ENCODE results near the gene GNL2.

Gene GNL2

GRCh38 chr1:37630426-37631028 lies 34.8 kb upstream of the GNL2 start:
- Histone ChIP-seq H4K20me1 (ENCODE audit: insufficient read depth, low read length) (no peaks in the 10 kb centered on the region), H3K4me3 (ENCODE audit: low read length) (no peak overlapping the region), H3K9me3 (ENCODE audit: insufficient read depth, low read length) (no peaks in the 10 kb centered on the region), H3K4me1 (ENCODE audit: low read length) (no peaks in the 10 kb centered on the region), H3K27me3 (ENCODE audit: low read depth, low read length) (peaks cover 10% of the 10 kb centered on the region), H3K9ac (ENCODE audit: low read length) (no peak overlapping the region), H2AFZ (ENCODE audit: low read depth, low read length) (no peak overlapping the region), H3K36me3 (replicated peaks; ENCODE audit: low read depth, low read length) (no peaks in the 10 kb centered on the region), H3K79me2 (ENCODE audit: low read length) (no peaks in the 10 kb centered on the region), H3K4me2 (ENCODE audit: low read length) (no peak overlapping the region), H3K27ac (ENCODE audit: low read length) (no peak overlapping the region)
- TF ChIP-seq, protein P1, sequence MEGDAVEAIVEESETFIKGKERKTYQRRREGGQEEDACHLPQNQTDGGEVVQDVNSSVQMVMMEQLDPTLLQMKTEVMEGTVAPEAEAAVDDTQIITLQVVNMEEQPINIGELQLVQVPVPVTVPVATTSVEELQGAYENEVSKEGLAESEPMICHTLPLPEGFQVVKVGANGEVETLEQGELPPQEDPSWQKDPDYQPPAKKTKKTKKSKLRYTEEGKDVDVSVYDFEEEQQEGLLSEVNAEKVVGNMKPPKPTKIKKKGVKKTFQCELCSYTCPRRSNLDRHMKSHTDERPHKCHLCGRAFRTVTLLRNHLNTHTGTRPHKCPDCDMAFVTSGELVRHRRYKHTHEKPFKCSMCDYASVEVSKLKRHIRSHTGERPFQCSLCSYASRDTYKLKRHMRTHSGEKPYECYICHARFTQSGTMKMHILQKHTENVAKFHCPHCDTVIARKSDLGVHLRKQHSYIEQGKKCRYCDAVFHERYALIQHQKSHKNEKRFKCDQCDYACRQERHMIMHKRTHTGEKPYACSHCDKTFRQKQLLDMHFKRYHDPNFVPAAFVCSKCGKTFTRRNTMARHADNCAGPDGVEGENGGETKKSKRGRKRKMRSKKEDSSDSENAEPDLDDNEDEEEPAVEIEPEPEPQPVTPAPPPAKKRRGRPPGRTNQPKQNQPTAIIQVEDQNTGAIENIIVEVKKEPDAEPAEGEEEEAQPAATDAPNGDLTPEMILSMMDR (IDR thresholded peaks at IDR 0.05; ENCODE audit: low read depth, low read length) = no peak
- TF ChIP-seq EZH2phosphoT487 (IDR thresholded peaks at IDR 0.05; ENCODE audit: low read depth) = no peak

GRCh38 chr1:37629726-37630425 lies 34.1 kb upstream of the GNL2 start:
- Histone ChIP-seq H3K4me3 (ENCODE audit: low read length) (no peak overlapping the region), H2AFZ (ENCODE audit: low read depth, low read length) (no peak overlapping the region), H3K9me3 (ENCODE audit: insufficient read depth, low read length) (no peaks in the 10 kb centered on the region), H3K36me3 (replicated peaks; ENCODE audit: low read depth, low read length) (no peaks in the 10 kb centered on the region), H3K4me1 (ENCODE audit: low read length) (no peaks in the 10 kb centered on the region), H4K20me1 (ENCODE audit: insufficient read depth, low read length) (no peaks in the 10 kb centered on the region), H3K9ac (ENCODE audit: low read length) (no peak overlapping the region), H3K27me3 (ENCODE audit: low read depth, low read length) (peaks cover 10% of the 10 kb centered on the region), H3K79me2 (ENCODE audit: low read length) (no peaks in the 10 kb centered on the region), H3K4me2 (ENCODE audit: low read length) (no peak overlapping the region), H3K27ac (ENCODE audit: low read length) (no peak overlapping the region)
- TF ChIP-seq, protein P1 (IDR thresholded peaks at IDR 0.05; ENCODE audit: low read depth, low read length) = no peak
- TF ChIP-seq EZH2phosphoT487 (IDR thresholded peaks at IDR 0.05; ENCODE audit: low read depth) = no peak

DNA sequence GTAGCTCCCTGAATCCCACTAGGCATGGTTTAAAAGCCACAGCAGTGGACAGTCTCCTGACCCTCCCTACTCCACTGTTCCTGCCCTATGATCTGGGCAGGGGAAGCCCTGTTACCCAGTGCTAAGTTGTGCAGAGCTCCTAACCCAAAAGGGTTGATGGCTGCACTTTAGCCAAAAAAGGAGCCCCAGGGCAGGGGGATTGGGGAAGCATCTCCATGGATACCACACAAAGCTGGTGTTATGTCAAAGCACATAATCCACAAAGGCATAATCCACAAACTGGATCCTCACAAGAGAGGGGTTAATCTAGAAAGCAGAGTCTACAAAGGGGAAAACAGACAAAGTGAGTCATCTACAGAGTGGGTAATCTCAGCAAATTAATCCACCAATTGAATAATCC lies 33.3 kb upstream of the GNL2 start:
- H2AFZ ChIP-seq (ENCODE audit: low read depth, low read length) = no peak overlapping the region
- no peaks in the 10 kb centered on the region for H3K79me2 ChIP-seq (ENCODE audit: low read length)
- H3K36me3 ChIP-seq (replicated peaks; ENCODE audit: low read depth, low read length) = no peaks in the 10 kb centered on the region
- H3K9me3 ChIP-seq (ENCODE audit: insufficient read depth, low read length) = no peaks in the 10 kb centered on the region
- no peak overlapping the region for H3K4me2 ChIP-seq (ENCODE audit: low read length)
- H3K4me3 ChIP-seq (ENCODE audit: low read length) = no peak overlapping the region
- no peak overlapping the region for H3K9ac ChIP-seq (ENCODE audit: low read length)
- no peaks in the 10 kb centered on the region for H3K4me1 ChIP-seq (ENCODE audit: low read length)
- TF ChIP-seq, protein P1 (IDR thresholded peaks at IDR 0.05; ENCODE audit: low read depth, low read length) = no peak
- TF ChIP-seq EZH2phosphoT487 (IDR thresholded peaks at IDR 0.05; ENCODE audit: low read depth) = no peak
- no peak overlapping the region for H3K27ac ChIP-seq (ENCODE audit: low read length)
- no peaks in the 10 kb centered on the region for H4K20me1 ChIP-seq (ENCODE audit: insufficient read depth, low read length)
- H3K27me3 ChIP-seq (ENCODE audit: low read depth, low read length) = peaks cover 10% of the 10 kb centered on the region

DNA sequence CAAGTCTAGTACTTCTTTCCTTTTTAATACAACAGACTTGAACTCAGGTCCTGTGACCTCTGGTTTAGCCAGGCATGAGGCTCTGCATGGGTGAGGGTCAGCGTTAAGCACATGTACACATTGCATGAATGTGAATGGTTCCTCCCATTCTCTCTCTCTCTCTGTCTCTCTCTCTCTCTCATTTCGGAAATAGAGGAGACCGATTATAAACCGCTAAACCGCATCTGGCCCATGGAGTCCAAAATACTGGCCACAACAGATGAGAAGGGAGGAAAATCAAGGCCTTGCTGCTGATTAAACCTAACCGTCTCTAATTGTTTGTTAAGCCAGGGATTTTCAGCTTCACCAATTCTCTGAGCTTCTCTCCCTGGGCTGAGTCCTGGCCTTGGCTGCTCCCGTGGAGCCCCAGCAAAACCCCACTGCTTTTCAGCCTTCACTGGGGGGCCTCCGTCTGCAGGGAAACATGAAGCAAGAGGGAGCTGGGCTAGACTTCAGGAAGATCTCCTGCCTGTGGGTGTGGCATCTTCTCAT lies 32.4 kb upstream of the GNL2 start:
- H3K27ac ChIP-seq (ENCODE audit: low read length) = no peak overlapping the region
- H3K9ac ChIP-seq (ENCODE audit: low read length) = no peak overlapping the region
- H3K79me2 ChIP-seq (ENCODE audit: low read length) = no peaks in the 10 kb centered on the region
- no peak overlapping the region for H3K4me2 ChIP-seq (ENCODE audit: low read length)
- H3K4me1 ChIP-seq (ENCODE audit: low read length) = no peaks in the 10 kb centered on the region
- H3K4me3 ChIP-seq (ENCODE audit: low read length) = no peak overlapping the region
- TF ChIP-seq, protein P1 (IDR thresholded peaks at IDR 0.05; ENCODE audit: low read depth, low read length) = no peak
- TF ChIP-seq EZH2phosphoT487 (IDR thresholded peaks at IDR 0.05; ENCODE audit: low read depth) = no peak
- H3K9me3 ChIP-seq (ENCODE audit: insufficient read depth, low read length) = no peaks in the 10 kb centered on the region
- no peak overlapping the region for H2AFZ ChIP-seq (ENCODE audit: low read depth, low read length)
- peaks cover 6% of the 10 kb centered on the region for H3K27me3 ChIP-seq (ENCODE audit: low read depth, low read length)
- H3K36me3 ChIP-seq (replicated peaks; ENCODE audit: low read depth, low read length) = no peaks in the 10 kb centered on the region
- no peaks in the 10 kb centered on the region for H4K20me1 ChIP-seq (ENCODE audit: insufficient read depth, low read length)

Measured in OCI-LY3 (cell line).